Neural cell (in vitro differentiated cells): ENCODE data around the gene NKIRAS1. TPM values are rescaled to one million over a fixed set of nuclear protein-coding genes. Genes with fewer than 3 reads are reported as not detected.

ENCODE experiments used
- H2AFZ ChIP-seq: fragments of 200-600, 300-800 bp; sonication (generic), shearing (Covaris generic); 2 replicates; pipeline ENCODE4 v1.6.0; 2014; ENCODE audit warnings: low read depth, mild to moderate bottlenecking, antibody characterized with exemption, low read length, moderate library complexity
- H3F3A ChIP-seq: fragments of 200-600 bp; shearing (Covaris generic); 2 replicates; pipeline ENCODE4 v1.6.1; 2016; ENCODE audit warnings: mild to moderate bottlenecking, moderate library complexity, mixed read lengths, antibody characterized with exemption, low read length; ENCODE audit not compliant: insufficient read depth, poor library complexity, severe bottlenecking
- H3K27ac ChIP-seq: fragments of 200-600, 300-800 bp; sonication (generic), shearing (Covaris generic); 2 replicates; pipeline ENCODE4 v1.5.1; 2014; ENCODE audit warnings: mild to moderate bottlenecking, low read length, moderate library complexity
- H3K27me3 ChIP-seq: fragments of 300-800, 200-600 bp; sonication (generic), shearing (Covaris generic); 2 replicates; pipeline ENCODE4 v1.6.0; 2014; ENCODE audit warnings: mild to moderate bottlenecking, low read depth, low read length, moderate library complexity; ENCODE audit not compliant: insufficient read depth
- H3K36me3 ChIP-seq: fragments of 300-800, 200-600 bp; sonication (generic), shearing (Covaris generic); 2 replicates; pipeline ENCODE4 v1.5.1; 2014; ENCODE audit warnings: mild to moderate bottlenecking, antibody characterized with exemption, low read length, moderate library complexity; ENCODE audit not compliant: insufficient read depth
- H3K4me2 ChIP-seq: fragments of 300-800, 200-600 bp; sonication (generic), shearing (Covaris generic); 2 replicates; pipeline ENCODE4 v1.6.0; 2014; ENCODE audit warnings: mild to moderate bottlenecking, low read length
- H3K4me3 ChIP-seq: fragments of 300-800, 200-600 bp; sonication (generic), shearing (Covaris generic); 2 replicates; pipeline ENCODE4 v1.5.1; 2014; ENCODE audit warnings: mild to moderate bottlenecking, low read length, moderate library complexity
- H3K79me2 ChIP-seq: fragments of 200-600 bp; shearing (Covaris generic); replicated peaks from 2 replicates; pipeline ENCODE4 v1.6.0; 2014; ENCODE audit warnings: mild to moderate bottlenecking, low read length, moderate library complexity; ENCODE audit not compliant: insufficient read depth
- H3K9ac ChIP-seq: fragments of 300-800, 200-600 bp; sonication (generic), shearing (Covaris generic); 2 replicates; pipeline ENCODE4 v1.6.1; 2016; ENCODE audit warnings: mild to moderate bottlenecking, low read length, mixed read lengths
- H3K9me2 ChIP-seq: fragments of 200-600 bp; shearing (Covaris generic); 2 replicates; pipeline ENCODE4 v1.6.1; 2016; ENCODE audit warnings: mild to moderate bottlenecking, low read length, mixed read lengths; ENCODE audit not compliant: insufficient read depth
- H3K9me3 ChIP-seq: fragments of 200-600, 300-800 bp; sonication (generic), shearing (Covaris generic); 2 replicates; pipeline ENCODE4 v1.6.1; 2016; ENCODE audit warnings: mild to moderate bottlenecking, mixed run types, low read length, moderate library complexity, mixed read lengths
- H4K20me1 ChIP-seq: fragments of 200-600 bp; shearing (Covaris generic); 2 replicates; pipeline ENCODE4 v1.6.1; 2016; ENCODE audit warnings: mild to moderate bottlenecking, mixed run types; ENCODE audit not compliant: insufficient read depth
- EP300 ChIP-seq: fragments of 450-650 bp; conservative IDR thresholded peaks from 2 replicates; pipeline ENCODE4 v1.6.1; 2014; ENCODE audit warnings: antibody characterized with exemption, mild to moderate bottlenecking, moderate library complexity; ENCODE audit not compliant: poor library complexity, severe bottlenecking
- EZH2 ChIP-seq: fragments of 200-600, 300-800 bp; shearing (Covaris generic), sonication (generic); IDR thresholded peaks from 2 replicates; pipeline ENCODE4 v1.6.1; 2014; ENCODE audit warnings: antibody characterized with exemption, low read length, borderline replicate concordance, mild to moderate bottlenecking; ENCODE audit not compliant: insufficient read depth, poor library complexity, severe bottlenecking
- MXI1 ChIP-seq: fragments of 450-650 bp; conservative IDR thresholded peaks from 2 replicates; pipeline ENCODE4 v1.6.1; 2014; ENCODE audit warnings: antibody characterized with exemption, mild to moderate bottlenecking; ENCODE audit not compliant: poor library complexity, severe bottlenecking
- POLR2AphosphoS5 ChIP-seq: IDR thresholded peaks from 2 replicates; pipeline ENCODE4 v1.6.1; 2012
- RAD21 ChIP-seq: fragments of 450-650 bp; conservative IDR thresholded peaks from 2 replicates; pipeline ENCODE4 v1.6.1; 2014; ENCODE audit warnings: antibody characterized with exemption, mild to moderate bottlenecking, moderate library complexity
- REST ChIP-seq: IDR thresholded peaks from 2 replicates; pipeline ENCODE4 v1.6.1; 2012; ENCODE audit warnings: borderline replicate concordance
- SMC3 ChIP-seq: fragments of 450-650 bp; conservative IDR thresholded peaks from 2 replicates; pipeline ENCODE4 v1.6.1; 2014; ENCODE audit warnings: antibody characterized with exemption, mild to moderate bottlenecking, moderate library complexity; ENCODE audit not compliant: poor library complexity
- TAF1 ChIP-seq: IDR thresholded peaks from 2 replicates; pipeline ENCODE4 v1.6.1; 2012; ENCODE audit warnings: low read depth
- polyA plus RNA-seq: library from polyadenylated mRNA; depleted of rRNA; stranded (reverse); fragments of >200 nt; gene quantifications from 2 replicates; pipeline ENCODE4 v1.2.3, GENCODE V29; 2014
- TF ChIP-seq, protein P1 (sequence below): fragments of 450-650 bp; IDR thresholded peaks from 2 replicates; pipeline ENCODE4 v1.5.1; 2014; ENCODE audit warnings: antibody characterized with exemption, mild to moderate bottlenecking, moderate library complexity; ENCODE audit not compliant: poor library complexity, severe bottlenecking

NKIRAS1 gene
- polyA plus RNA-seq, 1 donor from 2014 or later: 42.1 TPM

GRCh38 chr3:23889950-23890349 lies 26.8 kb downstream of the NKIRAS1 start:
- H3K27ac ChIP-seq: no peak overlapping the region
- peaks cover 3% of the 10 kb centered on the region for H3K79me2 ChIP-seq

GRCh38 chr3:23889386-23889785 lies 27.4 kb downstream of the NKIRAS1 start:
- Histone ChIP-seq H3F3A (no peaks in the 10 kb centered on the region), H4K20me1 (no peaks in the 10 kb centered on the region), H3K4me2 (no peak overlapping the region), H3K36me3 (no peaks in the 10 kb centered on the region), H3K9me3 (no peaks in the 10 kb centered on the region), H3K4me3 (no peak overlapping the region), H2AFZ (no peak overlapping the region), H3K9me2 (no peaks in the 10 kb centered on the region), H3K79me2 (peaks cover 3% of the 10 kb centered on the region), H3K27ac (no peak overlapping the region), H3K27me3 (no peaks in the 10 kb centered on the region), H3K9ac (no peak overlapping the region)
- no peak for TF ChIP-seq REST
- no peak for TF ChIP-seq POLR2AphosphoS5
- TF ChIP-seq MXI1: no peak

More at GRCh38 chr3:23889950-23890349, 26.8 kb downstream of the NKIRAS1 start:
- Histone ChIP-seq H3K4me2 (no peak overlapping the region), H3K9me2 (no peaks in the 10 kb centered on the region), H3K9ac (no peak overlapping the region), H2AFZ (no peak overlapping the region), H3K27me3 (no peaks in the 10 kb centered on the region), H3F3A (no peaks in the 10 kb centered on the region), H4K20me1 (no peaks in the 10 kb centered on the region), H3K9me3 (no peaks in the 10 kb centered on the region), H3K36me3 (no peaks in the 10 kb centered on the region), H3K4me3 (no peak overlapping the region)
- TF ChIP-seq EZH2: no peak
- TF ChIP-seq RAD21: no peak
- TF ChIP-seq, protein P1, sequence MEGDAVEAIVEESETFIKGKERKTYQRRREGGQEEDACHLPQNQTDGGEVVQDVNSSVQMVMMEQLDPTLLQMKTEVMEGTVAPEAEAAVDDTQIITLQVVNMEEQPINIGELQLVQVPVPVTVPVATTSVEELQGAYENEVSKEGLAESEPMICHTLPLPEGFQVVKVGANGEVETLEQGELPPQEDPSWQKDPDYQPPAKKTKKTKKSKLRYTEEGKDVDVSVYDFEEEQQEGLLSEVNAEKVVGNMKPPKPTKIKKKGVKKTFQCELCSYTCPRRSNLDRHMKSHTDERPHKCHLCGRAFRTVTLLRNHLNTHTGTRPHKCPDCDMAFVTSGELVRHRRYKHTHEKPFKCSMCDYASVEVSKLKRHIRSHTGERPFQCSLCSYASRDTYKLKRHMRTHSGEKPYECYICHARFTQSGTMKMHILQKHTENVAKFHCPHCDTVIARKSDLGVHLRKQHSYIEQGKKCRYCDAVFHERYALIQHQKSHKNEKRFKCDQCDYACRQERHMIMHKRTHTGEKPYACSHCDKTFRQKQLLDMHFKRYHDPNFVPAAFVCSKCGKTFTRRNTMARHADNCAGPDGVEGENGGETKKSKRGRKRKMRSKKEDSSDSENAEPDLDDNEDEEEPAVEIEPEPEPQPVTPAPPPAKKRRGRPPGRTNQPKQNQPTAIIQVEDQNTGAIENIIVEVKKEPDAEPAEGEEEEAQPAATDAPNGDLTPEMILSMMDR: no peak
- TF ChIP-seq SMC3: no peak
- no peak for TF ChIP-seq TAF1
- TF ChIP-seq EP300: no peak
- no peak for TF ChIP-seq POLR2AphosphoS5
- no peak for TF ChIP-seq REST
- no peak for TF ChIP-seq MXI1
